Measurements from ENCODE around the gene PERM1. TPM values are rescaled to one million over a fixed set of nuclear protein-coding genes. Genes with fewer than 3 reads are reported as not detected.

PERM1 gene
- total RNA-seq, 1 experiment from 2014 or later = 0.39 TPM

DNA sequence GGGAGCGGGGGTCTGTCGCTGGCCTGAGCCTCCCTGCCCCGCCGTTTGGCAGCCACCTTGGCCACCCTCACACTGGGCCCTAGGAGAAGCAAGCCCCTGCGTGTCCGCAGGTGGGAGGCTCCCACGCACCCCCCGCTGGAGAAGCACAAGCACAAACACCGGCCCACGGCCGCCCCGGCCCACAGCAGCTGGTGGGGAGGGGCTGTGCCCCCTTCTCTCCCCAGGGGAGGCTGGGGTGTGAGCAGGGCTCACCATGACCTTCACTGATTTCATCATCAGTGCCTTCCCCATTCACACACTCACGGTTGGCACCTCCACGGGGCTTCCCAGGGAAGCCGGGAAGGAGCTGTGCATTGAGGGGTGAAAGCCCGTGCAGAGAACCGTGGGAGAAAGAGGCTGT lies 45.9 kb upstream of the PERM1 start (continued):
- TF ChIP-seq, protein P1, sequence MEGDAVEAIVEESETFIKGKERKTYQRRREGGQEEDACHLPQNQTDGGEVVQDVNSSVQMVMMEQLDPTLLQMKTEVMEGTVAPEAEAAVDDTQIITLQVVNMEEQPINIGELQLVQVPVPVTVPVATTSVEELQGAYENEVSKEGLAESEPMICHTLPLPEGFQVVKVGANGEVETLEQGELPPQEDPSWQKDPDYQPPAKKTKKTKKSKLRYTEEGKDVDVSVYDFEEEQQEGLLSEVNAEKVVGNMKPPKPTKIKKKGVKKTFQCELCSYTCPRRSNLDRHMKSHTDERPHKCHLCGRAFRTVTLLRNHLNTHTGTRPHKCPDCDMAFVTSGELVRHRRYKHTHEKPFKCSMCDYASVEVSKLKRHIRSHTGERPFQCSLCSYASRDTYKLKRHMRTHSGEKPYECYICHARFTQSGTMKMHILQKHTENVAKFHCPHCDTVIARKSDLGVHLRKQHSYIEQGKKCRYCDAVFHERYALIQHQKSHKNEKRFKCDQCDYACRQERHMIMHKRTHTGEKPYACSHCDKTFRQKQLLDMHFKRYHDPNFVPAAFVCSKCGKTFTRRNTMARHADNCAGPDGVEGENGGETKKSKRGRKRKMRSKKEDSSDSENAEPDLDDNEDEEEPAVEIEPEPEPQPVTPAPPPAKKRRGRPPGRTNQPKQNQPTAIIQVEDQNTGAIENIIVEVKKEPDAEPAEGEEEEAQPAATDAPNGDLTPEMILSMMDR (IDR thresholded peaks at IDR 0.05 in 2 of 3, conservative IDR thresholded peaks at IDR 0.05 in 1 of 3; ENCODE audit: borderline replicate concordance in 1 of 3, insufficient read depth in 1 of 3, low read depth in 2 of 3, low read length in 2 of 3) = no peak
- TF ChIP-seq YY1 (IDR thresholded peaks at IDR 0.05; ENCODE audit: extremely low read depth, insufficient replicate concordance, low read depth, low read length) (no peak), SP1 (IDR thresholded peaks at IDR 0.05; ENCODE audit: low read depth) (no peak), CBX3 (IDR thresholded peaks at IDR 0.05; ENCODE audit: low read depth) (no peak), ZNF274 (IDR thresholded peaks at IDR 0.05; ENCODE audit: low read depth, low read length) (no peak), FOSL1 (IDR thresholded peaks at IDR 0.05; ENCODE audit: low read depth) (no peak), POLR2A (IDR thresholded peaks at IDR 0.05; ENCODE audit: borderline replicate concordance, extremely low read depth, insufficient read depth, insufficient read length) (no peak)
- TF ChIP-seq, protein P2, sequence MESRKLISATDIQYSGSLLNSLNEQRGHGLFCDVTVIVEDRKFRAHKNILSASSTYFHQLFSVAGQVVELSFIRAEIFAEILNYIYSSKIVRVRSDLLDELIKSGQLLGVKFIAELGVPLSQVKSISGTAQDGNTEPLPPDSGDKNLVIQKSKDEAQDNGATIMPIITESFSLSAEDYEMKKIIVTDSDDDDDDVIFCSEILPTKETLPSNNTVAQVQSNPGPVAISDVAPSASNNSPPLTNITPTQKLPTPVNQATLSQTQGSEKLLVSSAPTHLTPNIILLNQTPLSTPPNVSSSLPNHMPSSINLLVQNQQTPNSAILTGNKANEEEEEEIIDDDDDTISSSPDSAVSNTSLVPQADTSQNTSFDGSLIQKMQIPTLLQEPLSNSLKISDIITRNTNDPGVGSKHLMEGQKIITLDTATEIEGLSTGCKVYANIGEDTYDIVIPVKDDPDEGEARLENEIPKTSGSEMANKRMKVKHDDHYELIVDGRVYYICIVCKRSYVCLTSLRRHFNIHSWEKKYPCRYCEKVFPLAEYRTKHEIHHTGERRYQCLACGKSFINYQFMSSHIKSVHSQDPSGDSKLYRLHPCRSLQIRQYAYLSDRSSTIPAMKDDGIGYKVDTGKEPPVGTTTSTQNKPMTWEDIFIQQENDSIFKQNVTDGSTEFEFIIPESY (IDR thresholded peaks at IDR 0.05; ENCODE audit: extremely low read depth, insufficient replicate concordance, low read length) = no peak
- TF ChIP-seq, protein P3, sequence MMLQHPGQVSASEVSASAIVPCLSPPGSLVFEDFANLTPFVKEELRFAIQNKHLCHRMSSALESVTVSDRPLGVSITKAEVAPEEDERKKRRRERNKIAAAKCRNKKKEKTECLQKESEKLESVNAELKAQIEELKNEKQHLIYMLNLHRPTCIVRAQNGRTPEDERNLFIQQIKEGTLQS (IDR thresholded peaks at IDR 0.05) = no peak

All from HCT116 (cell line).